Measurements from ENCODE around the gene PKDREJ. TPM values are rescaled to one million over a fixed set of nuclear protein-coding genes. Genes with fewer than 3 reads are reported as not detected.

Gene PKDREJ
- total and polyA plus RNA-seq, 2 experiments from 2014 or later: not detected

- TF ChIP-seq ZNF462 (CRISPR knock-in tag; IDR thresholded peaks at IDR 0.05) (no peak), CTCF (conservative IDR thresholded peaks at IDR 0.05; ENCODE audit: low read depth in 2 of 2) (no peak), EZH2 (IDR thresholded peaks at IDR 0.05; ENCODE audit: low read depth, unreplicated experiment) (no peak), NANOG (IDR thresholded peaks at IDR 0.05; ENCODE audit: borderline replicate concordance) (no peak), ETS1 (IDR thresholded peaks at IDR 0.05) (no peak)
Observed at GRCh38 chr22:46292173-46292572, 29.0 kb upstream of the PKDREJ start (continued).

Measured in GM23338 (cell line).